NK-92 (cell line): ENCODE results near the gene CHRNA5.
"Not testable (repeated sequence)": the region's sequence is repeated elsewhere in the genome, so short reads cannot be mapped to it uniquely, and the experiment has no call there.

ENCODE experiments used
- DNase-seq: peaks from one replicate; lab custom pipeline; 2025; ENCODE audit not compliant: unreplicated experiment; lab: John Stamatoyannopoulos, UW

CHRNA5 gene

DNA sequence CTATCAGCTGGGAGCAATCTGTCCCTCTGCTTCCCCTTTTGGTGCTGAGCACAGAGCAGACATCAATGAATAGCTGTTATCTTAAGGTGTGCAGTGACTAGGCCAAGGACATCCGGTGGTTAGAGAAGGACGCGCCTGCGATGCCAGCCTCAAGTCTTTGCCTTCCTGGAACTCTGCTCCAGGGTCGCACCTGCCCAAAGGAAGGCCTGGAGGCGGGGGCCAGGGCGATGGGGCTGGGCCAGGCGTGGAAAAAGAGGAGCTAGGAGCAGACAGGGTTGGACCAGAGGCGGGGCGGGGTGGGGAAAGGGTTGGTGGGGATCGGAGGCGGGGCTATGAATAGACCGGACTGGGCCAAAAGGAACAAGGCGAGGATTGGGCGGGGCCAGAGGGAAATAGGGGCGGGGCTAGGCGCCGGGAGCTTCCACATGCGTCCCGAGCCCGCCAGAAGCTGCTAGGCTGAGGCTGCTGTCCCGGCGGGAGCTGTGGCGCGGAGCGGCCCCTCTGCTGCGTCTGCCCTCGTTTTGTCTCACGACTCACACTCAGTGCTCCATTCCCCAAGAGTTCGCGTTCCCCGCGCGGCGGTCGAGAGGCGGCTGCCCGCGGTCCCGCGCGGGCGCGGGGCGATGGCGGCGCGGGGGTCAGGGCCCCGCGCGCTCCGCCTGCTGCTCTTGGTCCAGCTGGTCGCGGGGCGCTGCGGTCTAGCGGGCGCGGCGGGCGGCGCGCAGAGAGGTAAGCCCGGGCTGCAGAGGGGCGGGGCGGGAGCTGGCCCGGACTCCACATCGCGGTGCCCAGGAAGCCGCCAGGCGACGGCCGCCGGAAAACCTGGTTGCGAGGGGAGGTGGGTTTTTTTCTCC, at the start of gene CHRNA5:
Gene CHRNA5 (plus strand): TSS at position 424 of the 854 bp plus-strand sequence. CDS start 200 bp downstream, at position 624.
- DNase-seq = no peak

DNA sequence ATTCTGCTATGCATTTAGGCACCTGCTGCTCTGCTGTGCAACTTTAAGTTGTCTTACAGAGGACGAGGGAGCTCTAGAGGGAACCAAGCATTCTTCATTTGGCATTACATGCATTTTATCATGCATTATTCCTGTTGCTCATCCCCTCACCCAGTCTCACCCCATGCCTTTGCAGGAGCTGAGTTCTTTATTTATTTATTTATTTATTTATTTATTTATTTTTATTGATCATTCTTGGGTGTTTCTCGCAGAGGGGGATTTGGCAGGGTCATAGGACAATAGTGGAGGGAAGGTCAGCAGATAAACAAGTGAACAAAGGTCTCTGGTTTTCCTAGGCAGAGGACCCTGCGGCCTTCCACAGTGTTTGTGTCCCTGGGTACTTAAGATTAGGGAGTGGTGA, 45.3 kb upstream of the CHRNA5 start:
- DNase-seq = not testable (repeated sequence)

DNA sequence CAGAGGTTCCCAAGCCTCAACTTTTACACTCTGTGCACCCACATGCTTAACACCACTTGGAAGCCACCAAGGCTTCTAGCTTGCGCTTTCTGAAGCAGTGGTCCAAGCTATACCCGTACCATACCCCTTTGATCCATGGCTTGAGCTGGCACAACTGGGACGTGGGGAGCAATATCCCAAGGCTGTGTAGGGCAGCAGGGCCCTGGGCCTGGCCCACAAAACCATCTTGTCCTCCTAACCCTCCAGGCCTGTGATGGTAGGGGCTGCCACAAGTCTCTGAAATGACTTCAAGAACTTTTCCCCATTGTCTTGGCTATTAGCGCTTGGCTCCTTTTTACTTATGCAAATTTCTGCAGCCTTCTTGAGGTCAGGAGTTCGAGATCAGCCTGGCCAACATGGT, 41.1 kb upstream of the CHRNA5 start:
- DNase-seq = no peak

DNA sequence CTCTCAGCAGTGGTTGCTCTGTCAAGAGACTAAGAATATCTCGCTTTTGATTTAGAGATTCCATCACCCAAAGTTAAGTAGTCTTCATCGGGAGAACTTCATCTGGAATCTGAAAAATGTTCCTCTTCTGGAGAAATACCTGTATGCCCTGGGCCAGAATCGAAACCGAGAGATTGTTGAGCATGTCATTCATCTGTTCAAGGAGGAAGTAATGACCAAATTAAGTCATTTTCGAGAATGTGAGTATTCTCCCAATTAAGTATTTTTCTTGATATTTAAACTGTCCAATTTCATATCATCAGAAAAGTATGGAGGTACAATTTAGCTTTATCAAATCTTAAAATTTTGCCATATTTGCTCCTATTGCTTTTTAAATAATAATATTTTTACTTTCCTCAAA, 38.0 kb upstream of the CHRNA5 start:
- no peak for DNase-seq

DNA sequence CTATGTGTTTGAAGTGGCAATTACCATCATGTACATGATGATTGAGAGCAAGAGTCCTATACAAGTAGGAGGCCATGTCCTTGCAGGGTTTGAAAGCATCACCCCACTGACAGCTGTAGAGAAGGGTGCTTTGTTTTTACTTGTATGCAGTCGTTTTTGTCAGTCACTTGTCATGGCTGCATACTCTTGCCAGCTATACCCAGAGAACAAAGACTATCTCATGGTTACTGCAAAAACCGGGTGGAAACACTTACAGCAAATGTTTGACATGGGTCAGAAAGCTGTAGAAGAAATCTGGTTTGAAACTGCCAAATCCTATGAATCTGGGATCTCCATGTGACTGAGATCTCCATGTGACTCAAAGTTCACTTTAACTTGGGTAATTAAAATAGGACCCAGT, 32.0 kb upstream of the CHRNA5 start:
- no peak for DNase-seq

DNA sequence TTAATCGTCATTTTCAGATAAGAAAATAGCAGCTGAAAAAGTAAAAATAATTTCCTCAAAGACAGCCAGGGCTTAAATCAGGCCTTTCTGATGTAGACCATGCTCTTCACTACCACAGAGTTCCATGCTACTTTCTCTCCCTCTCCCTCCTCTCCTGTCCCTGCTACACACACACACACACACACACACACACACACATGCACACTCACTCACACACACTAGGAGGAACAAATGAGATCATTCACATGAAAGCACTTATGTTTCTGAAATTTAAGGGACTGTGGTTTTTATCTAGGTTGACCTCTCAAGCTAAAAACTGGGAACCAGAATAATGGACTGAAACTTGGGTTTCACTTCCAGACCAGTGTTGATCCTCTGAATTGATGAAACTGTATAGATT, 29.2 kb upstream of the CHRNA5 start:
- no peak for DNase-seq

DNA sequence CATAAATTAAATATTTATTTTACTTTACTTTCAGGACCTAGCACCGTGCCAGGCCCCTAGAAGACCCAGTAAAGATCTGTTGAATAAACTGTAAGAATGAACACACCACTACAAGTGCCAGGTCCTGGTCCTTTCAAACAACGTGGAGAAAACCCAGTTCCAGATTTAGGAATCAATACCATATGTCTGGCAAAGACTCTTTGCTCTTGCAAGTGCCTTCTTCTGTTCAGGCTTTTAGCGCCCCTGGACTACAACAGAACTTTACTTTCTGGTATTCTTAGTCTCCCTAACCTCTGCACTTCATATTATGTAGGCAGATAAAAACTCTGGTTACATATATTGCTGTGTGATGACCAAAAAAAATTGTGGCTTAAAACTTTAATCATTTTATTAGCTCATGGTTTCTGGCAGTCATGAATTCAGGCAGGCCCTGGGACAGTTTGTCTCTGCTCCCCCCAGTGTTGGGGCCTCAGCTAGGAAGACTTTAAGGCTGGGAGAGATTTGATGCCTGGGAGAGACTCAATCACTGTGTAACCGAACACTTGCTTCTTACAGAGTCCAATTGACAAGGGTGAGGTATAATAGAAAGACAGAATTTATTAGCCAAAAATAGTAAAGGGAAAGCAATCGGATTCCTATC, 27.9 kb upstream of the CHRNA5 start:
- DNase-seq = no peak

DNA sequence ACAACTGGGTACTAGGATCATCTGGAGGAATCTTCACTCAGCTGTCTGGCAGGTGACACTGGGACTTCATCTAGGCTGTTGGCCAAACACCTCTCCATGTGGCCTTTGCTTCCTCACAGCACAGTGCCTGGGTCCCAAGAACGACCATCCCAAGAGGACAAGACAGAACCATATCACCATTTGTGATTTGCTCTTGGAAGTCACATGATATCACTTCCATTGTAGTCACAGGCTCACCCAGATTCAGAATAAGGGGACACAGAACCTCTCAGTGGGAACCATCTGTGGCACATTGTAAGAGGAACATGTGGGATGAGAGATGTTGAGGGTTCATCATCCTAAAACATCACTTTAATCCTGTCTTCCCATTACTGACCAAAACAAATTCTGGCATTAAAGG, 27.0 kb upstream of the CHRNA5 start:
- DNase-seq = no peak

DNA sequence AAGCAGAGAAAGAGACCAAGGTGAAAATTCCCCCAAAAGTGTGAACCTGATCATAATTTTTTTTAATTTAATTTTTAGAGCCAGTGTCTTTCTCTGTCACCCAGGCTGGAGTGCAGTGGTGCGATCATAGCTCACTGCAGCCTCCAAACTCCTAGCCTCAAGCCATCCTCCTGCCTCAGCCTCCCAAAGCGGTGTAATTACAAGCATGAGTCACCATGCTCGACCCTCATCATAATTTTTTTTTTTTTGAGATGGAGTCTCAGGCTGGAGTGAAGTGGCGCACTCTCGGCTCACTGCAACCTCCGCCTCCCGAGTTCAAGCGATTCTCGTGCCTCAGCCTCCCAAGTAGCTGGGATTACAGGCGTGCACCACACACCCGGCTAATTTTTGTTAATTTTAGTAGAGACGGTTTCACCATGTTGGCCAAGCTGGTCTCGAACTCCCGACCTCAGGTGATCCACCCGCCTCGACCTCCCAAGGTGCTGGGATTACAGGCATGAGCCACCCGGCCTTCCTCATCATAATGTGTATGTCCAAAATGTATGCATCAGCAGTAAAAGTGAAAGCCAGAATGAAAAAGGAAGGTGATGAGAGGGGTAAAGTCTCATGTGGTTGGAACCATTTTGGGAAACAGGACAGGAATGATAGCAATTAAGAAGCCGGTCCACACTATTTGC, 25.7 kb upstream of the CHRNA5 start:
- DNase-seq = not testable (repeated sequence)

DNA sequence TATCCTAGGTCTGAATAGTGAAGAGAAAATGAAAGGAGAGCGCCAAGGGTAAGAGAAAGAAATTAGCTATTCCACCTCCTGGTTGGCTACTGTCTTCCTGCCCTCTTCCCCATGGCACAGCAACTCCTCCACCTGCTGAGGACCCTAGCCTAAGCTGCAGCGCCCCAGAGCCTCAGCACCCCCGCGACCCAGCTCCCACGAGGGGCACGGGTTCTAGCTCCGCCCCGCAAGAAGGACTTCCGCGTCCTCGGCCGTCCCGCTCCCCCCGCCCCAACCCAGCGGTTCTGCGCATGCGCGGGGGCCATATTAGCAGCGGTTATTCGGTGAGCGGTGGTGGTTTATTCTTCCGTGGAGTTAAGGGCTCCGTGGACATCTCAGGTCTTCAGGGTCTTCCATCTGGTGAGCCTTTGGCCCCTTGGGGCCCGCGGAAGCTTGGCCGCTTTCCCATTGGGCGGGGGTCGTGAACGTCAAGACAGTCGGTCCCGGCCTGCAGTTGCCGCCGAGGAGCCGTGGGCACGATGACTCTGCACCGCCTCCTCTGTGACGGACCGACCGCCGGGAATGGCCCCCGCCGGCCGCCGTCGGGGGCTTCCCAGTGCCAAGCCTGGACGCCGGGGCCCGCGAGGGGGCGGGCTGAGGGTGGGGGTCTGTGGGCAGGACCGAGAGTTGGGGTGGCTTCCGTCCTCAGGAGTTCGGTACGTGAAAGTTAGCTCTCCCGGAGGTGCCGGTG, 25.0 kb upstream of the CHRNA5 start, which contains the start of gene PSMA4:
Gene PSMA4 (plus strand): TSS at position 304 of the 730 bp plus-strand sequence. CDS start 1,484 bp downstream, outside the sequence.
- peak; percentile 82 for DNase-seq

DNA sequence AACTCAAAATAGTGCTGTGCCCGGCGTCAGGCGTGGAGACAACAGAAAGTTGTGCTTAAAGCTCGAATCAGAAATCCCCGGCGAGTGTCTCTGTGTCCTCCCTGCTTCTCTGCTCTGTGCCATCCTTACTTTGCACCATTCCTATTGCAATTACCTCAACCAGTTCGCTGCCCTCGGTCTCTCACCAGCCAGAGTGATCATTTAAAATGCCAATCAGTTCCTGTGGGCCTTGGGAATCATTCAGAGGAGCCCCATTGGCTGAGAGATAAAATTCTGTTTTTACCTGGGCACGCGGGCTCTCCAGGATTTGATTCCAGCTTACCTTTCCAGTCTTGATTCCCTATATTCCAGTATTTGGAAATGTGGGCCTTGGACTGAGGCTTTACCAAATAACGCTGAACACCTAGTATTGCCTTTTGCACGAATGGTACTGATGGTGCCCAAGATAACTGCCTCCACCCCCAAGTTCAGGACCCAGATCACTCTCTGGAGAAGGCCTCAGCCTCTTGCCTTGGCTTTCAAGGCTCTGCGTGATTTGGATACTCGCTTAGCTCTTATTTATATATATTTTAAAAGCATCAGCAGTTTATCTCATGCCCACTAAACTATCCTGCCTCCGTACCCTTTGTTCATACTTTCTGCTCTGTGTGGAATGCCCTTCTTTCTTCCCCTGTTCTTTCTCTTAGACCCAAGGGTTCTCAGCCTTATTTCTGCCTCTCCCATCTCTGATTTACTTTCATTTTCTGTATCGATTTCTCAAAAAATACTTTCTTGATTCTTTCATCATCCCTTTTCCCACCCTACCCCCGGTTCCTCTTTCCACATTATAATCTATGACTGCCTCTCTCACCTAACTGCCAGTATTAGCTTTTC, 24.2 kb upstream of the CHRNA5 start:
- DNase-seq = no peak

DNA sequence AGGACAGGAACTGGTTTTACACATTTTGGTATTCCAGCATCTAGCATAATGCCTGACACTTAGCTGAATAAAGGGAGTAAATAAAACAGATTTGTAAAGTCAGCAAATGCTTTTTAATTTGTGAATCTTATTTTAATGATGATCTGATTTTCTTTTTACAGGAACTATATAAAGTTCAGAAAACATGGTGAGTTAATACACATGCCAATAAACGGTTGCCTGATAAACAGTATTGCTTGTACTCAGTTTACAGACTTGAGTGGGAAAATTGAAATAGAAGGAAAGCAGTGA, 23.6 kb upstream of the CHRNA5 start:
- DNase-seq = no peak

DNA sequence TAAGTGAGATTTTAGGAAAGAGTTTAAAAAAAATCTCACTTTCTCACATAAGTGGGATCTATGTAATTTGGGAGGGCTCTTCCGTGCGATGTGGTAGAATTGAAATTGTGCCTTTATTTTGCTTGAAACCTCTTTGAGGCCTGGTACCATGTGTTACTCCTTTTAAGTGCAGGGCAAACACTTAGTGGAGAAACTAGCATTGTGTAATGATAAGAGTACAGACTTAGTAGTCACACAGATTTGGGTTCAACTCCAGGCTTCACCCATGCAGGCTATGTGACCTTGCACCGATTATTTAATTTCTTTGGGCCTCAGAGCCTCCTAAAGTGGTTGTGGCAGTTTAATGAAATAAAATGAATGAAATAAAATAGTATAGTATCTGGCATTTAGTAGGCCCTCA, 22.7 kb upstream of the CHRNA5 start:
- DNase-seq = no peak

DNA sequence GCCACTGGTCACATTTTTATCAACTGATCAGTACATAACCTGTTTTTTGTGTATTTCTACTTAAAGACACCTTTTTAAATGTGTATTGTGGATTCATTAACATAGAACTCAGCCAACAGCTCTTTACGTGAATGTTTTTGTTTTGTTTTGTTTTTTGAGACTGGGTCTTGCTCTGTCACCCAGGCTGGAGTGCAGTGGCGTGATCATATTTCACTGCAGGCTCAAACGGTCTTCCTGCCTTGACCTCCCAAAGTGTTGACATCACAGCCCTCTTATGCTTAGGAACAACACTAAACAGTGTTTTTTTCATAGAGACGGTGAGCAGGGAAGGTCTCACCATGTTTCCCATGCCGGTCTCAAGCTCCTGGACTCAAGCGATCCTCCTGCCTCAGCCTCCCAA, 15.1 kb upstream of the CHRNA5 start:
- no peak for DNase-seq

DNA sequence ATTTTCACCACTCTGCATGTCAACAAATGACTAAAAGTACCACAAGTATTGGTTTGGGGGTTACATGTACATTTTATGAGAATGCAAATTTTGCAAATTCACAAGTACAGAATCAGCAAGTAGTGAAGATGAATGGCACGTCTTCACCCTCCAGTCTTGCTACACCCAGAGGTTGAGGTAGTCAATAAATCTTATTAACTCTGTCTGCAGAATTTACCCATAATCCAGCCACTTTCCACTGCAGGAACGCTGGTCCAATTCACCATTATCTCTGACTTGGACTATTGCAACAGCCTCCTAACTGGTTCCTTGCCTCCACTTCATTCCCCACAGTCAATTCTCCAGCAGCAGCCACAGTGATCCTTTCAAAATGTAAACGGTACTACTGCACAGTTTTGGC, 14.5 kb upstream of the CHRNA5 start:
- no peak for DNase-seq

DNA sequence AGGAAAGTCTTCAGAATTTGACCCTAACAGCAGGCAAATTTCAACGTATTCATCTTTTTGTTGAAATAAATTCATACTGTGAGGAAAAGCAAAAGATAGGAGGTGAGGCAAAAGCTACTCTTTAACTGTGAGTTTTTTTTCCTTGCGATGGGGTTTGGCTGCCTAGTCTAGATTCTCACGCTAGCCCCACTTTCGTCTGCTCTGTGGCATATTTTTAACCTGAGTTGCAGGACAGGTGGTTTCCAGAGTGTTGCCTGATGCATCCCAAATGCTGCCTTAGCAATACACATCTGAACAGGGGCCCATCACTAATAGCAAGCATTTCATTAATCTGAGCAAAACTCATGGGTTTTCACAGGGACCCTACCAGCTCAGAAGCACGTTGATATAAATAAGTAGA, 13.4 kb upstream of the CHRNA5 start:
- no peak for DNase-seq

DNA sequence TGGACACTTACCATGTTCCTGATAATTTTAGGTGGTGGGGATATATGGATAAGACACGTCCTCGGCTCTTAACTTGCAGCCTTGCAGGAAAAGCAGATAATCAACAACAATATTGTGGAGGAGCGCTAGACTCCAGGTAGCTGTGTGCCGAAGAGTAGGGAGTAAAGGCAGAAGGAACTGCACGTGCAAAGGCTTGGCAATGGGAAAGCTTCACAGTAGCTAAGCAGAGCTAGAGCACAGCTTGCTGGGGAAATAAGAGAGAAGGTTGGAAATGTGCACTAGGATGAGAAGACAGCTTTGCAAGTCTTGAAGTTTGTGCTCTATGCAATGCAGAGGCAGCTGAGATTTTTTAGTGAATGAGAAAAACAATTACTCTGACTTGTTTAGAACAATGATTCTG, 12.7 kb upstream of the CHRNA5 start:
- DNase-seq = no peak

DNA sequence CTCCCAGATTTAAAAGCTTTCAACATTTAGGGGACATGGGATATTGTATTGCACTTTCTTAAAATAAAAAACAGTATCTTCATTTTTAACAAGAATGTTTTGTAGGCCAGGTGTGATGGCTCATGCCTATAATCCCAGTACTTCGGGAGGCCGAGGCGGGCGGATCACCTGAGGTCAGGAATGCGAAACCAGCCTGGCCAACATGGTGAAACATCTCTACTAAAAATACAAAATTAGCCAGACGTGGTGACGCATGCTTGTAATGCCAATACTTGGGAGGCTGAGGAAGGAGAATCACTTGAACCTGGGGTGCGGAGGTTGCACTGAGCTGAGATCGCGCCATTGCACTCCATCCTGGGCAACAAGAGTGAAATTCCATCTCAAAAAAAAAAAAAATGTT, 5.1 kb upstream of the CHRNA5 start:
- not testable (repeated sequence) for DNase-seq

DNA sequence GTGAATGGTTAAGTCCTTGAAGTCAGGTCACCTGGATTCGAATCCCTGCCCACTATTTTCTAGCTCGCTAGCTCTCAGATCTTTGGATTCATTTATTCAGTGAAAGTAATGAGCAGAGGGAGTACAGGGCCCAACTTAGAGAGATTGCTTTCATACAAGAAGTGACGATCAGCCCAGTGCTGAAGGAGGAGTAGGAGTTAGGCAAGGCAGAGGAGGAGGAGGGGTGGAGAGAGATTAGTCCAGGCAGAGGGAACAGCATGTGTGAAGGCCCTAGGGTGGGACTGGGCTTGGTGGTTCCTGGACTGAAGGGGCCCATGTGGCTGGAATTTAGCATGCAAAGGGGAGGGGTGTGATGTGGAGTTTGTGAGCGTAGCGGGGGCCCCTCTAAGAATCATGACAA, 3.8 kb upstream of the CHRNA5 start:
- DNase-seq = no peak

DNA sequence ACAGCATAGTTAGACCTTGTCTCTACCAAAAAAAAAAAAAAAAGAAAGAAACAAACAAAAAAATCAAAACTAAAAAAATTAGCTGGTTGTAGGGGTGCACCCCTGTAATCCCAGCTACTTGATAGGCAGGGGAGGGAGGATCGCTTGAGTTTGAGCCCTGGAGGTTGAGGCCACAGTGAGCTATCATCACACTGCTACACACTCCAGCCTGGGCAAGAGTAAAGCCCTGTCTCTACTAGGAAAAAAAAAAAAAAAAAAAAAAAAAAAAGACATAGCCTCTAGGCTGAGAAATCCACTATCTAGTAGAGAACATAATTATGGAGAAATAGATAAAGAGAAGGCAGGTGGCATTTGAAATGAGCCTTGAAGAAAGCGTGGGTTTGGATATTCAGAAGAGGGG, 2.2 kb upstream of the CHRNA5 start:
- DNase-seq = no peak

DNA sequence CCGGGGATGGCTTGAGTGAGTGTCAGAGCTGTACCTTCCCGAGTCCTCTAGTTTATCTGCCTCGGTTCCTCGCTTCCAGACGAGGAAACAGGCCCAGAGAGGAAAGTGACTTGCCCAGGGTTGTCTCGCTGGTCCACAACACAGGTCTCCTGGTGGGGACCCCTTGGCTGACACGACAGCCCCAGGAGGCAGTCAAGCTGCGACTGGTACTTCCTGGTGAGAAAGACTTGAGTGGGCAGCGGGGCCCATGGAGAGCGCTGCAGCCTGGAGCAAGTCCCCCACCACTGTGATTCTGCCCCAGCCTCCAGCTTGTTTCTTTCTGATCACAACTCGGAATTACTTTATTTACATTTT, 600 bp upstream of the CHRNA5 start:
- DNase-seq = no peak
